ENCODE measurements around the gene NADK.
A peak's percentile ranks its signal among the peaks of the same experiment; 100 is the strongest.

- no peak for TF ChIP-seq GATA3 (IDR thresholded peaks at IDR 0.05; ENCODE audit: low read depth, low read length)
- peak; percentile 54; the same call in 1 of the 2 replicates for TF ChIP-seq GATA2 (IDR thresholded peaks at IDR 0.05; ENCODE audit: low read depth, low read length)
Measured at GRCh38 chr1:1775327-1776226, 2.7 kb downstream of the NADK start.

Data from SH-SY5Y (cell line).